ENCODE results near the gene SLC25A26.
"Not testable (repeated sequence)": the region's sequence is repeated elsewhere in the genome, so short reads cannot be mapped to it uniquely, and the experiment has no call there.

The SLC25A26 gene

DNA sequence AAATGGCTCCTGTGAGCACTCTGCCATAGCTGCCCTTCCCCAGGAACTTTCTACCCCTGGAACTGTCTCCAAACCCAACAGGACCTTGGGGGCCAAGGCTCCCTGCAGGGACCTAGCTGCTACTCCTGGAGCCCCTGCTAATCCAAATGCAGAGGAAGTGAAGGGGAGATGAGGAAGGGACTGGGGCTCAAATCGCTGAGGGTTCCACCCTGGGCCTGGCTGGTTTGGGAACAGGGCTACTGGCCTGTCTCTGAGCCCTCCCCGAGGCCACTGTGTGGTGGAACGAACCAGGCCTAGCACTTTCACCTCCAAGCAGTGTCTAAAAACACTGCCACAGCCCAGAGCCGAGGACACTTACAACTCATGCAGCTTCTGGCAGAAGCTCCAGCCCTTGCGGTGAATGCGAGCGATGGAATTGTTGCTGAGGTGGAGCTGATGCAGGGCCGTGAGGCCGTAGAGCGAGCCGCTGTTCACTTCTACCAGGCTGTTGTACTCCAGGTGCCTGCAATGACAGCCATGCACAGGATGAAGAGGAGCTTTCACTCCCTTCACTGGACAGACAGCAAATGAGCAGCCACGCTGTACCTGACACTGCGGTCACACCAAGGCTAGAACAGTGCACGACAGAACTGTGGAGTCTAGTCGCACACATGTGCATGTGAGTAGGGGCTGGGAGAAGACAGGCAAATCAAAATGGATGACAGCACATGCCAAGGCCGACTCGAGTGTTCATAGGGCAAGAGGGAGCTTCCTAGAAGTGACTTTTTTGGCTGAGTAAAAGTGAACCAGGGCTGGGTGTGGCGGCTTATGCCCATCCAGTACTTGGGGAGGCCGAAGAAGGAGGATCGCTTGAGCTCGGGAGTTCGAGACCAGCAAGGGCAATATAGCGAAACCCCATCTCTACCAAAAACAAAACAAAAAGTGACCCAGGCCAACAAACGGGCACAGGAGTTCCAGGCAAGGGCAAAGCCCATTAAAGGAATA, 189.3 kb downstream of the SLC25A26 start:
- DNase-seq (ENCODE audit: low read depth, low spot score), result no peak

DNA sequence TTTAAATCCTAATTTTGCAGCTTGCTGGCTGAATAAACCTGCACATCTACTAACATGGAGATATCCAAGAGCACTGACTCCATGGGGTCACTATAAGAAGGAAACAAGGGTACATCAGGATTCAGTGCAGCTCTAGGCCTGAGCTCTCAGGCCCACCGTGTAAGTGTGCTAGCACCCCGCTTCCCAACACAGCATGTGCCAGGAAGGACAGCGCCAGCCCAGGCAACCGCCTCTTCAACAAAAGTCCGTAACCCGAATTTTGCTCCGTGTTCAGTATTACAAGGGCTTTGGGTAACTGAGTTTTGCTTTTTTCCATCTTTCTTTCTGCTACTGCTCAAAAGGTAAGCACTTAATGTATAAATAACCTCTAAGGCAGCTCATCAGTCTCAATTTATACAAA, 190.2 kb downstream of the SLC25A26 start:
- no peak for DNase-seq (ENCODE audit: low read depth, low spot score)

DNA sequence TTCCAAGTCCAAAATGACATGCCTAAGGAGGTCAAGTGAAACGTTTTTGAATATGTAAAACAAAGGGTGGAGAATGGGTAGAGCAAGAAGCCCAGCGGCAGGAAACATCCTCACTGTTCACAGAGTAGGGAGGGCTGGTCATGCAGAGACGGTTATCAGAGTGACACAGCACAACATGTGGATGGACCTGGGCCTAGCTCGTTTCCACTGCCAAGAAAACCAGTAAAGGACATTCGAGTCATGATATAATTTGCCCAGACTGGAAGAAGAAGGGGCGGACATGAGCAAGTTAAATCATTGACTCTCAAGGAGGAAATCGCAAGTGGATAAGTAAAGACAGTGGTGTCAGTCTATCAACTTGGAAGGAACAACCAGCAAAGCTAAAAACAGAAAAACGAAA, 190.7 kb downstream of the SLC25A26 start:
- DNase-seq (ENCODE audit: low read depth, low spot score), result no peak

DNA sequence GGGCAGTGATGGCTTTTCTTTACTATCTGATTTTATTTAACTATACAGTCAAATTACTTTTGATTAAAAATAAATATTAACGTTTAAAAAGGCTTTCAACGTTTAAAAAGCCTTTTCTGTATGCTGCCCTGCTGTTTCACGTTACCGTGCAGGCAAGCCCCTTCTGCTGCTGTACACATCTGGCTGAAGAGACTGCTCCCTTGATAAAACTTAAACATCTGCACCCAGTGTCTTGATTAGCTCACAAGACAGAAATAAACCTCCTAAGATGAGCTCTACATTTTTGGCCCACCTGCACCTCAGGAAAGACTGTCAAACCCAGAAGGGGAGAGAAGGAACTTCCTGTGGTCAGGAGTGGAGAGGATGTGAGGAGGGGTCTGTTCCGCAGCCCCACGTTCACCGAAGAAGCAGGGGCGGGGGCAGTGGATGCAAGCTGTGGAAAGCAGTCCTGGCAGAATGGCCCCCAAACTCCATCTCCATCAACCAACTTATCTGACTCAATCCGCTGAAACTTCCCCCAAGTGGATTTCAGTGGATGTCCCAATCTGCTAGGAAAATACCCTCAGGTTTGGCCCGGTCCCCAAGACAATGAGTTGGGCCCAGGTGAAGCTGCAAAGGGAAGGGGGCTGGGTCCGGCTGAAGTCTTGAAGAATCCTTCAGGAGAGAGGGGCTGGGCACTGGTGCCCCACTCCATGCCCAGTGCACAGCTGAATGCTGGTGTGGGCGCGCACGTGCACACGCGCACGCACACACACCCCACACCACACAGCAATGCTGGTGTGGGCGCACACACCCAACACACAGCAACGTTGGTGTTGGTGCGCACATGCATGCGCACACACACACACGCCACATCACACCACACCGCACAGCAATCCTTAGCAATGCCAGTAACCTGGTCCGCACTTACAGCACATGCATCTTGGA, 191.4 kb downstream of the SLC25A26 start:
- DNase-seq (ENCODE audit: low read depth, low spot score), result no peak

DNA sequence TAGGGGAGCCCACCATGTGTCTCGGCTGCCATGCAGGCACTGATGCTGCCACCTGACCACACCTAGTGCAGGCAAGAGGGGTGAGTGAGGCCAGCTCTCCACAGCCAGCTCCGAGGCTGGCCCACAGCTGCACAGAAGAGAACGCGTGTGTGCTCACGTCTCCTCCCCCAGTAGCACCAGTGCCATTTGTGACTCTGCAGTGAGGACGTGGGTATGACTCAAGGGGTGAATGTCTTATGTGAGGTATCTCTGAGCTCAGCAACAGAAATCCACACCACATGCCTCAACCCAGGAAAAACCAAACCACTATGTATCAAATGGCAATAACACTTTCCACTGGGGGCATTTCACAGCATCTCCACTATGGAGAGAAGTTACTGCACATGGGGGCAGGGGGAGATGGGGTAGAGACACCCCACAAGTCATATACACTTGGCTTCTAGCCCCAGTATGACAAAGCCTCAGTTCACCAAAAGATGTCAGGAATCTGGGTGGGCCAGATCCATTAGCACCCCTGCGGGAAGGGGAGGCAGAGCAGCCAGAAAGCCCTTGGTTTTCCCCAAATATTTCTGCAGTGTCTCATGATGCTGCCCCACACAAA, 192.4 kb downstream of the SLC25A26 start:
- DNase-seq (ENCODE audit: low read depth, low spot score), result no peak

DNA sequence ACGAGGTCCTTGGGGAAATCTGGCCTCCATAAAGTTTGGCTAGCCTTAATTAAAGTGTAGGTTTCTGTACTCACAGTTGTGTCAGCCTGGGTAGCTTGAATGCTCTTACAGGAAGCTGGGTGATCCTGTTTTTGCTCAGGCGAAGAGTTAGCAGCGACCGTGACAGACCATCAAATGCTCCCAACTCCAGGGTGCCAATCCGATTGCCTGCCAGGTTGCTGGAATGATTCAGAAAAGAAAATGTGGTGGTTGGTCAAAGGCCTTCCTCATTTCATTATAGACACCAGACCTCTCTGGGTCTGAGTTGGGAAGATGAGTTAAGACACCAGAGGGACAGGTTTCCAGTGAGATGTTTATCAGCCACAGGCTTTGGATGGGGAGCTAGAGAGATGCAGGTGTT, 194.0 kb downstream of the SLC25A26 start:
- DNase-seq (ENCODE audit: low read depth, low spot score), result no peak

DNA sequence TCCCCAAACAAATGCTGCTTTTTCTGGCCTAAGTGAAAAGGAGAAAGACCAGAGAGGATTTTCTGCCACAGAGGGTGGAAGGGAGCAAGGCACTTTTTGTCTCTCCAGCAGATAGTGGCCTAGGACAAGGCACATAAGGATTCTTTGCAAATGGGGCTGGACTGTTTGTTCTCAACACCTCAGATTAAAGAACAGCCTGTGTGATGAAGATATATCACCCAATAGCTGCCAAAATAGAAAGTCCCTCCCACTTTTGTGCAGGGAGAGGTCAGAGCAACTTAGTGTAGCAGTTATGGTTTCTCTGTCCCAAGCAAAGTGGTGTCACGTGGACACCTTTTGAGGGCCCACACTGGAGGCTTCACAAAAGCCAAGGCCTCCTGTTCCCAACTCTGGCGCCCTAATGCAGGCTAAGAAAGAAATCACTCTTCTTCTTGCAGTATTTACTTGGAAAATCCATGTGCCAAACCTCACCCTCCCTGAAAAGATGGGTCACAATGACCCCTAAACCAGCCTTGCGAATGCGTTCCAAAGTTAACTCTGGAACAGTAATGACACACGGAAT, 195.1 kb downstream of the SLC25A26 start:
- no peak for DNase-seq (ENCODE audit: low read depth, low spot score)

DNA sequence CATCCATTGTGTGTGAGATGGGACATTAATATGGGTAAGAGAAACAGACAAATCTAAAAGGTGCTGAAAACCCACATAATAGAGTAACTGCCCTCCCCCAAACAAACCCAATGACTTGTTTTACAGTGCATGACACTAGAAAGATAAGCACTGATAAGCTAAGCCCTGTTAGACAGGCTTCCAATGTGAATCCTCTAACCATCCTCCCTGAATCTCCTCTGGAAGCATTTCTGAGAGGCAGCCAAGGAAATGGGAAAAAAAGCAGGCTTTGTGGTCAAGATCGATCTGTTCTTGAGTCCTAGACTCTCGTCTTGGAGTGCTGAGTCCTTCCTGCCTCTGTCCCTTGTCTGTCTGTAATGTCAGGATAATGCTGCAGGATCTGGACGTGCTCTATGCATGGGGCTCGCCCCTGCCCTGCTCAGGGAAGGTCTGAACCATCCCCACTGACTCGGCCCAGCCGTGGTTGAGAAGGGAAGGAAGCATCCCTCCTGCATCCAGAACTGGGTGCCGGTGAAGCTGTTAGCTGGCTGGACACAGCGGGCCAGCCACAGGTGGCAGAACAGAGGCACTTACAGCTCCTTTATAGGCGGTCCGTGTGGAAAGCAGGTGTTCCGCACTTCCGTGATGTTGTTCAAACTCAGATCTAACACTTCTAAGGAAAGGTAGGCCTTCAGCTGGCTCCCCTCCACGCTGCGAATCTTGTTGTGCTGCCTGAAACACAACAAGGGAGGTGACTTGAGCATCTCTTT, 195.9 kb downstream of the SLC25A26 start:
- DNase-seq (ENCODE audit: low read depth, low spot score), result no peak

DNA sequence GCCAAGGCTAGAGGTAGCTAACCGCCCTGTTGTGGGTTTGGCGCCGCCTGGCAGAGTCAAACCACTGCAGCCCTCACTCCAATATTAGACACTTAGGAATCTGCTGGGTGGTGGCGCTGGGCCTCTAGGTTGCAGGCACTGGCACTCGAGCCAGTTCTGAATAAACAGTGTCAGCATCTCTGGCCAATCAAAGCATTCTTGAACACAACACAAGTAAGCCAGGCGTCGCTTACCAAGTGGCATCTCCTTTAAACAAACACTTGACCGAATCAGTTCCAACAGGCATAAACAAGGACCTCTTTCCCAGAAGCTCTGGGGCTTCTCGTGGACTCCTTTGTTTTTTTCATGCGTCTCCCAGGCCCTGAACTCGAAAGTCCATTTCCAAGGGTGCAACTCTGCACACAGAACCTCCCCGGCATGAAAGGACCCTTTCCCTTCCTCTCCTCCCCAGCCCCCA, 197.7 kb downstream of the SLC25A26 start:
- DNase-seq (ENCODE audit: low read depth, low spot score), result no peak

DNA sequence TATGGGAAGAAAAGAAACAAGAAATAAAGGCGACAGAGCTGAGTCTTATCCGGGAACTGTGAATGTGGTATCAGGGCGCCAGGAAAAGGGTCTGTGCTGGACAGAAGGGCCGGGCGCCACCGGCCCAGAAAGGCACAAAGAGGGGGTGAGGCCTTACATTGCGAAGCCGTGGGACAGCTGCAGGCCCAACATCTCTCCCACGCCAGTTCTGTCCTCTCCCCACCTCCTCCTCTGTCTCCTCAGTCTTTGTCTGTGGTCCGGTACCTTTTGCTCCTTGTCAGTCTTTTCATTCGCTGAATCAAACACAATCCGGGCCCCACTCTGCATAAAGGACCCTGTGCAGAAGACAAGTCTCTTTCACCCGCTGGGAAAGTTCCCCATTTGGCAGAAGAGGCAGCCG, 198.2 kb downstream of the SLC25A26 start:
- DNase-seq (ENCODE audit: low read depth, low spot score), result no peak

DNA sequence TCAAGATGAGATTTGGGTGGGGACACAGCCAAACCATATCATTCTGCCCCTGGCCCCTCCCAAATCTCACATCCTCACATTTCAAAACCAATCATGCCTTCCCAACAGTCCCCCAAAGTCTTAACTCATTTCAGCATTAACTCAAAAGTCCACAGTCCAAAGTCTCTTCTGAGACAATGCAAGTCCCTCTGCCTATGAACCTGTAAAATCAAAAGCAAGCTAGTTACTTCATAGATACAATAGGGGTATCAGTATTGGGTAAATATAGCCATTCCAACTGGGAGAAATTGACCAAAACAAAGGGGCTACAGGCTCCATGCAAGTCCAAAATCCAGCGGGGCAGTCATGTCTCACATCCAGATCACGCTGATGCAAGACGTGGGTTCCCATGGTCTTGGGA, 200.3 kb downstream of the SLC25A26 start:
- not testable (repeated sequence) for DNase-seq (ENCODE audit: low read depth, low spot score)

DNA sequence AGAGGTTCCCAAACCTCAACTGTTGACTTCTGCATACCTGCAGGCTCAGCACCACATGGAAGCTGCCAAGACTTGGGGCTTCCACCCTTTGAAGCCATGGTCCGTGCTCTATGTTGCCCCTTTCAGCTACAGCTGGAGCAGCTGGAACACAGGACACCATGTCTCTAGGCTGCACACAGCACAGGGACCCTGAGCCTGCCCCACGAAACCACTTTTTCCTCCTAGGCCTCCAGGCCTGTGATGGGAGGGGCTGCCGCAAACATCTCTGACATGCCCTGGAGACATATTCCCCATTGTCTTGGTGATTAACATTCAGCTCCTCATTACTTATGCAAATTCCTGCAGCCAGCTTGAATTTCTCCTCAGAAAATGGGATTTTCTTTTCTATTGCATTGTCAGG, 201.1 kb downstream of the SLC25A26 start:
- DNase-seq (ENCODE audit: low read depth, low spot score), result not testable (repeated sequence)

DNA sequence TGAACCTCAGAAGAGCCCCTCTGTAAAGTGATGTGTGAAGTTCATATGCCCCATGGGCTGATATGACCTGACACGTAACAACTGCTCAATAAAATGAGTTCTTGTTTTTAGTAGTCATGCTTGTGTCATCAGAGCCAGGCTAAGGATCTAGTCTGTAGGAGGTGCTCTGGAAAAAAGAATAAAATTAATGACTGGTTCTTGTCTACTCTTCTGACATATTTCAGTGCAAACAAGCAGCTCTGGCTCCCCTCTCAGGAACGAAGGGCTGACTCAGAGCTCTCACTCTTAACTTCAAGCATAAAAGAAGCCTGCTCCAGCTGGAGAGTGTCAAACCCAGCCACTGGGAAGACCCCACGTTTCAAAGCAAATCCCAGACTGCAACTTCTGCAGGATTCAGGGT, 203.0 kb downstream of the SLC25A26 start:
- no peak for DNase-seq (ENCODE audit: low read depth, low spot score)

DNA sequence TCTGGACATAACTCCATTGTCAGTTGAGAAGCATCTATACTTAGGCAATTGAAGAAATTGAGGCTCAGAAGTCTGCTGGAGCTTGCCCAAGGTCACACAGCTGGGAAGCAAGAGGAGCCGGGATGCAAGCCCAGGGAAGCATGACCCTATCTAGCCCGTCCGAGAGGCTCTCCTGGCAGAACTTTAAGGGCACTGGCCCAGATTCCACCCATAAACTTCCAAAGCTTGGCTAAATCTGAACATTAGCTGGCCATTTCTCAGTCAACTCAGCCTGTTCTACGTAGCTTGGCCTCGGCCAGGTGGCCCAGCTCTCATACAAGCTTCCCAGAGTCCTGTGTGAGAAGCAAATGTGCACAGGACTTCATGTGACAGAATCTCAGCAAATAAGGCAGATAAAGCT, 204.2 kb downstream of the SLC25A26 start:
- DNase-seq (ENCODE audit: low read depth, low spot score), result no peak

DNA sequence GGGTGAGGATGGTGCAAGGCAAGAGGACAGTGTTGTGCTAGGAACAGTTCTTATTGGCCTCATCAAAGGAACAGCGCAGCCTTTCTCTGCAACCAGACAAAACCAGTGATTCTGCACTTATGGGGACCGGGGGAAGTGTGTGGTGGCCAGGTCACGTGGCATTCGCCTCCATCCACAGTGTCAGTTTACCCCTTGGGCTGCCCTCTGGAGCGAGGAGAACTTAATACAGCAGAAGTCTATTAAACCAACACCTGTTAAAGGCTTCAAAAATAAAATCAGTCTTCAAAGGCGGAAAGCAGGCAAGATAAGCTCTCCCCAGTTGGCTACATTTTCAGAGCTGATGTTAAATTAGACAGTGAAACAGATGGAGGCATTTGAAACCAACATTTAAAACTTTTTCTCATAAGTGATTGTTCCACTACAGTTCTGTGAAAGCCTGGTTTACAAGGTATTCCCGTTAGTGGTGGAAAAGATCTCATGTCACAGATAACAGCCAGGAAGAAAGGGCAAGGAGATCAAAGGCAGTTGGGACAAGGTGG, 204.8 kb downstream of the SLC25A26 start:
- no peak for DNase-seq (ENCODE audit: low read depth, low spot score)

DNA sequence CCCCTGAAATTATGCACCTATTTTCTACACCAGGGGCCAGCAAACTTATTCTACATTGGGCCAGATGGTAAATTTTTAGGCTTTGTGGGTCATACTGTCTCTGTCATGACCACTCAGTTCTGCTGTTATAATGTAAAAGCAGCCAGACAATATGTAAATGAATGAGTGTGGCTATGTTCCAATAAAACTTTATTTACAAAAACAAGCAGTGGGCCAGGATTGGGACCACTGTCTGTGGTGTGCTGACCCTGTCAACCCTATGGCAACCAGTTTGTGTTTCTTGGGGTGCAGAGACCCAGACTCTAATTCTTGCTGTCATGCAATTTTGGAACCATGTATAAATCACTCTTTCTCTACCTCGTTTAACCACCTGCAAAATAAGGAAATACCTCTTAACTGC, 205.3 kb downstream of the SLC25A26 start:
- DNase-seq (ENCODE audit: low read depth, low spot score), result no peak

DNA sequence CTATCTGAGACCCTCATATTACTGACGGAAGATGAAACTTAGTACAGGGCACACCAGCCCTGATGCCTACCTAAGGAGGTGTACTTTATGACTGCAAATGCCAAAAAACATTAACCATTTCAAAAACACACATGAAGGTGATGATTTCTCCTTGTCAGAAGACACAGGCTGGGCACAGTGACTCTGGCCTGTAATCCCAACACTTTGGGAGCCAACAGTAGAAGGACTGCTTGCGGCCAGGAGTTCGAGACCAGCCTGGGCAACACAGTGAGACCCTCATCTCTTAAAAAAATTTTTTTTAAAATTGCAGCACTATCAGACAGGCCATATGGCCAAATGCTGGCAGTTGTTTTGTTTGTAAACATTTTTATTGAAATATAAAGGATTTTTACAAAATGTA, 206.6 kb downstream of the SLC25A26 start:
- no peak for DNase-seq (ENCODE audit: low read depth, low spot score)

DNA sequence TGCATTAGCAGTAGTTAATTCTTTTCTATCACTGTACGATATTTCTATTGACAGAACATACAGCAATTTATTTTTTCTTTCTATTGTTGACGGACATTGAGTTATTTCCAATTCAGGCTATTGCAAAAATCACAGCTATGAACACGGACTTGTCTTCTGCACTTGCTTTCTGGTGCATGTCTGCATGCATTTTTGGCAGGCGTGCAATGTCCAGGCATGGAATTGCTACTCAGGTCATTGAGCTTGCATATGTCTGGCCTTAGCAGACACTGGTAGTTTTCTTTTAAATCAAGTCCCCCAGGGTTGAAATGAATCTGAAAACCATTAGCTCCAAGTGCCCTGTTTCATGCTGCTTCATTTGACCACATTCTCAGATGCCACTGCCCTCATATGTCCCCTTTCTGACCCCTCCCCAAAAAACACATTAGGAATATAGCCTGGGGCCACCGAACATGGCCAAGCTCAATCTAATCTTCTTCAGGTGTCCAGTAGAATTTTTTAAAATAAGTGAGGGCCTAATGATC, 207.2 kb downstream of the SLC25A26 start:
- no peak for DNase-seq (ENCODE audit: low read depth, low spot score)
